B cell (primary cell): ENCODE data around the gene FBXO3. TPM values are rescaled to one million over a fixed set of nuclear protein-coding genes. Genes with fewer than 3 reads are reported as not detected.

Experiments used
- ATAC-seq: fragments of 200-7000 bp; cut with Tn5 transposase; one replicate; pipeline ENCODE4 v1.10.0; 2021; ENCODE audit warnings: low read depth, mild to moderate bottlenecking, moderate number of reproducible peaks, moderate library complexity
- CTCF ChIA-PET: fragments of 350-600 bp; sonication (Branson Sonifier 250); formaldehyde crosslinking; loops from one replicate; lab custom pipeline; 2021; ENCODE audit warnings: antibody characterized with exemption, inconsistent platforms; lab: Charles Lee
- POLR2A ChIA-PET: fragments of 350-600 bp; sonication (Branson Sonifier 250); formaldehyde crosslinking; loops from one replicate; lab custom pipeline; 2021; ENCODE audit warnings: antibody characterized with exemption; lab: Charles Lee
- DNase-seq: peaks from one replicate; pipeline ENCODE4 v3.0.0; 2013
- H2AFZ ChIP-seq: 2 replicates; pipeline ENCODE4 v1.6.1; 2012; ENCODE audit warnings: mild to moderate bottlenecking, low read depth, low read length; ENCODE audit not compliant: insufficient read depth, poor library complexity, severe bottlenecking
- H3K27ac ChIP-seq, 2 donors: 1 replicate in 1 of 2; 2 replicates in 1 of 2; pipeline ENCODE4 v1.5.1; 2012 to 2013; ENCODE audit warnings: low read length in 2 of 2, mild to moderate bottlenecking in 2 of 2, moderate library complexity in 1 of 2
- H3K27me3 ChIP-seq, 4 experiments: fragments of 200-600 bp in 1 of 4; sonication (generic) in 1 of 4; replicated peaks in 1 of 4; 1 replicate in 2 of 4; 2 replicates in 2 of 4; pipeline versions ENCODE4 v1.6.1 to v1.7.0; 2013 to 2016; ENCODE audit warnings: low read length in 3 of 4, mild to moderate bottlenecking in 2 of 4, mixed read lengths in 1 of 4, moderate library complexity in 1 of 4; ENCODE audit not compliant: insufficient read depth in 4 of 4, control insufficient read depth in 3 of 4; ENCODE audit errors: control extremely low read depth in 1 of 4
- H3K36me3 ChIP-seq, 2 experiments: replicated peaks in 1 of 2; 1 replicate in 1 of 2; 2 replicates in 1 of 2; pipeline versions ENCODE4 v1.6.1 to v1.7.1; 2013; ENCODE audit warnings: low read length in 1 of 2; ENCODE audit not compliant: insufficient read depth in 2 of 2, control insufficient read depth in 1 of 2; ENCODE audit errors: control extremely low read depth in 1 of 2, extremely low read depth in 1 of 2
- H3K4me1 ChIP-seq, 2 donors: fragments of 200-600 bp in 1 of 2; sonication (generic) in 1 of 2; 1 replicate in 1 of 2; 2 replicates in 1 of 2; pipeline versions ENCODE4 v1.5.1 to v1.6.1; 2013 to 2017; ENCODE audit warnings: low read length in 2 of 2; ENCODE audit not compliant: control insufficient read depth in 2 of 2, insufficient read depth in 2 of 2
- H3K4me2 ChIP-seq: replicated peaks from 2 replicates; pipeline ENCODE3; 2012; ENCODE audit warnings: mild to moderate bottlenecking, low read depth, low read length; ENCODE audit not compliant: poor library complexity, severe bottlenecking
- H3K4me3 ChIP-seq, 5 experiments: fragments of 200-600 bp in 1 of 5; sonication (generic) in 1 of 5; 1 replicate in 3 of 5; 2 replicates in 2 of 5; pipeline versions ENCODE4 v1.5.1 to v1.7.0; 2011 to 2016; ENCODE audit warnings: low read length in 4 of 5, mild to moderate bottlenecking in 4 of 5, low read depth in 2 of 5, control low read depth in 1 of 5, moderate library complexity in 1 of 5; ENCODE audit not compliant: insufficient read depth in 1 of 5; ENCODE audit errors: control extremely low read depth in 1 of 5, extremely low read depth in 1 of 5
- H3K79me2 ChIP-seq: fragments of 200-600 bp; sonication (generic); one replicate; pipeline ENCODE4 v1.6.0; 2016; ENCODE audit warnings: low read length; ENCODE audit not compliant: control insufficient read depth, insufficient read depth
- H3K9ac ChIP-seq: fragments of 200-600 bp; sonication (generic); 2 replicates; pipeline ENCODE4 v1.6.1; 2017; ENCODE audit warnings: mild to moderate bottlenecking, low read length, moderate library complexity
- H3K9me3 ChIP-seq, 3 donors: one replicate each; pipeline versions ENCODE4 v1.6.1 to v1.7.1; 2013; ENCODE audit warnings: low read length in 2 of 3; ENCODE audit not compliant: control insufficient read depth in 2 of 3, insufficient read depth in 1 of 3; ENCODE audit errors: control extremely low read depth in 1 of 3
- H4K20me1 ChIP-seq: 2 replicates; pipeline ENCODE4 v1.6.0; 2012; ENCODE audit warnings: mild to moderate bottlenecking, low read length; ENCODE audit not compliant: insufficient read depth, control insufficient read depth, poor library complexity, severe bottlenecking
- H3K27ac Mint-ChIP-seq: one replicate; pipeline ENCODE4 v1.8.0; 2021; ENCODE audit warnings: mixed read lengths
- H3K27me3 Mint-ChIP-seq: one replicate; pipeline ENCODE4 v1.8.0; 2021; ENCODE audit warnings: mixed read lengths
- H3K4me1 Mint-ChIP-seq: one replicate; pipeline ENCODE4 v1.8.0; 2021; ENCODE audit warnings: mixed read lengths
- H3K4me3 Mint-ChIP-seq: one replicate; pipeline ENCODE4 v1.8.0; 2021; ENCODE audit warnings: mixed read lengths
- H3K9me3 Mint-ChIP-seq: one replicate; pipeline ENCODE4 v1.8.0; 2022; ENCODE audit warnings: mixed read lengths; ENCODE audit not compliant: insufficient read depth
- EZH2 ChIP-seq: IDR thresholded peaks from 2 replicates; pipeline ENCODE4 v1.6.1; 2012; ENCODE audit warnings: borderline replicate concordance, low read depth, mild to moderate bottlenecking, moderate library complexity, low read length; ENCODE audit not compliant: insufficient read depth, poor library complexity, severe bottlenecking
- WGBS: methylation state at CpG from one replicate; pipeline ENCODE4 v1.1.5; 2013; ENCODE audit warnings: missing lambda C conversion rate; ENCODE audit not compliant: insufficient coverage; 5-methylcytosine and 5-hydroxymethylcytosine counted together
- intact Hi-C: fragments of 100-400 bp; cut with micrococcal nuclease; formaldehyde crosslinking; loops from one replicate; pipeline ENCODE4 v1.10.0; 2022
- polyA plus RNA-seq: library from polyadenylated mRNA; depleted of rRNA; stranded (reverse); fragments of >200 nt; gene quantifications from 2 replicates; pipeline ENCODE4 v1.2.3, GENCODE V29; 2012
- total RNA-seq, 2 donors: library from RNA; stranded (reverse); fragments of 120-200 nt in 1 of 2; gene quantifications; 1 replicate in 1 of 2; 2 replicates in 1 of 2; pipeline versions ENCODE4 v1.2.3 to v1.2.4, GENCODE V29; 2013 to 2022
- TF ChIP-seq, protein P1 (sequence below): fragments of 200-600 bp; IDR thresholded peaks from one replicate; pipeline ENCODE4 v1.8.0; 2022; ENCODE audit warnings: antibody characterized with exemption, mild to moderate bottlenecking

Gene FBXO3
- total and polyA plus RNA-seq, 2 donors (not counting 1 experiment from before 2014, with no cell fraction given): 16.8 to 34.3 TPM

DNA sequence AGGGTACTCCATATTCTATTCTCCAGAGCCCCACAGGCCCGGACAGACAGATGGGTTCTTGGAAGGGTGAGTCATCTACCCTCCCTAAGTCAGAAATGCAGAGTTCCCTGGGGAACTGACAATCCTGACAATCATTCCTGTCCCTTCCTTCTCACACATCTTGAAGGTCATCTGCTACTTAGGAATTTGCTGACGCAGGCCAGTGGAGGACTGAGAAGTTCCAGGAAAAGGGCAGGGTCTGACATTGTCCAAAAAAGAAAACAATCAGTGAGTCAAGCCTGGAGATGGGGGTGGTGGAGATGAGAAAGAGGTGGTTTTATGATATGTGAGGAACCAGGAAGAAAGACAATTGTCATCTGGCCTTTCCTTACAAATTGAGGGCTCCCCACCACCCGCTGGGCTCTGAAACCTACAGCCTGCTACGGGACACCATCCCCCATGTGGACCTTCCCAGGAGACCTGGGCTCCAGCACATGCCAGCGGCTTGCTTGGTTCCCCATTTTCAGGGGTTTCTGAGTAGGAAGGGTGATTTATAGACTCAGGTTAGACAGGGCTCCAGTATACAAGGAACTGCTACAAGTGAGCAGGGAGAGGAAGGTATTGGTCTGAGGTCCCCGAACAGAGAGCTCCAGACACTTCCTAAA, 51.0 kb downstream of the FBXO3 start:
- no peaks in the 10 kb centered on the region for H3K27me3 Mint-ChIP-seq
- ChIA-PET CTCF (interaction anchor here (1.0 kb wide), 1 partner anchor 361 kb away, joined by 3 read pairs; no protein-coding TSS in a partner anchor), POLR2A (no interaction called here)
- Histone ChIP-seq H3K9me3 (no peaks in the 10 kb centered on the region), H4K20me1 (peaks cover 5% of the 10 kb centered on the region), H3K27me3 (no peaks in the 10 kb centered on the region), H3K36me3 (peaks cover 0 to 3% of the 10 kb centered on the region in 2 experiments), H3K9ac (no peak overlapping the region), H2AFZ (no peak overlapping the region), H3K4me3 (no peak overlapping the region), H3K79me2 (peaks cover 19% of the 10 kb centered on the region), H3K4me1 (peaks cover 9% of the 10 kb centered on the region in 2 donors), H3K27ac (no peak overlapping the region), H3K4me2 (no peak overlapping the region)
- no peak overlapping the region for H3K27ac Mint-ChIP-seq
- peaks cover 21% of the 10 kb centered on the region for H3K4me1 Mint-ChIP-seq
- no peaks in the 10 kb centered on the region for H3K9me3 Mint-ChIP-seq
- 11% methylated on average over 3 of the region's 6 CpGs for WGBS
- TF ChIP-seq EZH2: no peak
- TF ChIP-seq, protein P1, sequence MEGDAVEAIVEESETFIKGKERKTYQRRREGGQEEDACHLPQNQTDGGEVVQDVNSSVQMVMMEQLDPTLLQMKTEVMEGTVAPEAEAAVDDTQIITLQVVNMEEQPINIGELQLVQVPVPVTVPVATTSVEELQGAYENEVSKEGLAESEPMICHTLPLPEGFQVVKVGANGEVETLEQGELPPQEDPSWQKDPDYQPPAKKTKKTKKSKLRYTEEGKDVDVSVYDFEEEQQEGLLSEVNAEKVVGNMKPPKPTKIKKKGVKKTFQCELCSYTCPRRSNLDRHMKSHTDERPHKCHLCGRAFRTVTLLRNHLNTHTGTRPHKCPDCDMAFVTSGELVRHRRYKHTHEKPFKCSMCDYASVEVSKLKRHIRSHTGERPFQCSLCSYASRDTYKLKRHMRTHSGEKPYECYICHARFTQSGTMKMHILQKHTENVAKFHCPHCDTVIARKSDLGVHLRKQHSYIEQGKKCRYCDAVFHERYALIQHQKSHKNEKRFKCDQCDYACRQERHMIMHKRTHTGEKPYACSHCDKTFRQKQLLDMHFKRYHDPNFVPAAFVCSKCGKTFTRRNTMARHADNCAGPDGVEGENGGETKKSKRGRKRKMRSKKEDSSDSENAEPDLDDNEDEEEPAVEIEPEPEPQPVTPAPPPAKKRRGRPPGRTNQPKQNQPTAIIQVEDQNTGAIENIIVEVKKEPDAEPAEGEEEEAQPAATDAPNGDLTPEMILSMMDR: no peak
- ATAC-seq (no peak), DNase-seq (no peak)
- H3K4me3 Mint-ChIP-seq: no peak overlapping the region
- intact Hi-C loops: no loop called here

DNA sequence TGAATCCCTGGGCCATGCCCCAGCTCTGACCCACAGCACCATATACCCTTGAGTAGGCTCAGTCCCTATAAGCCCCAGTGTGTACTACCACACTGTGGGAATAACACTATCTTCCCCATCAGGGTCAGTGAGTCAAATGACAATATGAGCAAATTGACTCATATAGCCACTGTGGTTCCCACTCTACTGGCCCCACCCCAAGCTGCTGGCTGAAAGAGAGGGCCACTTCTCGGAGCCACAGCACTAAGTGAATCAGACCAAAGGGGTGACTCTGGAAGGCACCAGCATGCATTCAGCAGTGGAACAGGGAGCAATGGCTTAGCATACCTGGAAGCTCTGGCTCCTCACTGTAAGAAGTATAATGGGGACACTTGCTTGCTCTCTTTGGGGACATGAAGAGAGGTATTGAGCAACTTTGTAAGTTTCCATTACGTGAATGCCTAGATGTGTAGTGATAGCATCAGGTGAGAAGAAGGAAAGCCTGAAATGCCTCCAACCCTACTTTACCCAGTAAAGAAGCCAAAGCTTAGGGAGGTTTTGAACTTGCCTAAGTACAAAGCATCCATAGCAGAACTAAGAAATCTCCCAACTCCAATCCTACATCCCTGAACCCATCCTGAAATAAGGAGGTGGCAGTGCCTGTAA, 51.6 kb downstream of the FBXO3 start:
- TF ChIP-seq, protein P1: no peak
- no peak for TF ChIP-seq EZH2
- H3K27ac Mint-ChIP-seq: no peak overlapping the region
- Histone ChIP-seq H3K4me2 (no peak overlapping the region), H2AFZ (no peak overlapping the region), H3K27ac (no peak overlapping the region), H3K9ac (no peak overlapping the region), H3K4me1 (peaks cover 9% of the 10 kb centered on the region in 2 donors), H4K20me1 (peaks cover 5% of the 10 kb centered on the region), H3K27me3 (no peaks in the 10 kb centered on the region), H3K79me2 (peaks cover 19% of the 10 kb centered on the region), H3K9me3 (no peaks in the 10 kb centered on the region), H3K4me3 (no peak overlapping the region), H3K36me3 (peaks cover 0 to 3% of the 10 kb centered on the region in 2 experiments)
- POLR2A ChIA-PET: no interaction called here
- peaks cover 20% of the 10 kb centered on the region for H3K4me1 Mint-ChIP-seq
- no peak overlapping the region for H3K4me3 Mint-ChIP-seq
- no peak for ATAC-seq
- WGBS: 83% methylated on average over 1 of the region's 2 CpGs
- no peaks in the 10 kb centered on the region for H3K27me3 Mint-ChIP-seq
- no peak for DNase-seq
- intact Hi-C loops: no loop called here
- no peaks in the 10 kb centered on the region for H3K9me3 Mint-ChIP-seq
- CTCF ChIA-PET: interaction anchor here (1.0 kb wide), 1 partner anchor 360 kb away, joined by 3 read pairs; no protein-coding TSS in a partner anchor
